GM12801 (cell line): ENCODE measurements around the gene MTCL1.

ENCODE experiments used
- TF ChIP-seq, protein P1 (sequence below): IDR thresholded peaks from one replicate; pipeline ENCODE4 v1.5.1; 2011; ENCODE audit warnings: control low read depth; ENCODE audit not compliant: insufficient read length; ENCODE audit errors: extremely low read depth

MTCL1 gene

DNA sequence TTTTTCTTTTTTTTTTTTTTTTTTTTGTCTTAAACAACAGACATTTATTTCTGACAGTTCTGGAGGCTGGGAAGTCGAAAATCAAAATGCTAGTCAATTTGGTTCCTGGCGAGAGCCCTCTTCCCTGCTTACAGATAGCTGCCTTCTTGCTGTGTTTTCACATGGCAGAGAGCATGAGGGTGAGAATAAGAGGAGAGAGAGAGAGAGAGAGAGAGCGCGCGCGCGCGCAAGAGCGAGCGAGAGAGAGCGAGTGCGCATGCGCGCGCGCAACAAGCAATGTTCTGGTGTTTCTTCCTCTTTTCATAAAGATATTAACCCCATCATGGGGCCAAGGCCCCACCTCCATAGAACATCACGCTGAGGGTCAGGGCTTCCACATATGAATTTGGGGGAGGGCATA, 20.9 kb downstream of the MTCL1 start:
- TF ChIP-seq, protein P1, sequence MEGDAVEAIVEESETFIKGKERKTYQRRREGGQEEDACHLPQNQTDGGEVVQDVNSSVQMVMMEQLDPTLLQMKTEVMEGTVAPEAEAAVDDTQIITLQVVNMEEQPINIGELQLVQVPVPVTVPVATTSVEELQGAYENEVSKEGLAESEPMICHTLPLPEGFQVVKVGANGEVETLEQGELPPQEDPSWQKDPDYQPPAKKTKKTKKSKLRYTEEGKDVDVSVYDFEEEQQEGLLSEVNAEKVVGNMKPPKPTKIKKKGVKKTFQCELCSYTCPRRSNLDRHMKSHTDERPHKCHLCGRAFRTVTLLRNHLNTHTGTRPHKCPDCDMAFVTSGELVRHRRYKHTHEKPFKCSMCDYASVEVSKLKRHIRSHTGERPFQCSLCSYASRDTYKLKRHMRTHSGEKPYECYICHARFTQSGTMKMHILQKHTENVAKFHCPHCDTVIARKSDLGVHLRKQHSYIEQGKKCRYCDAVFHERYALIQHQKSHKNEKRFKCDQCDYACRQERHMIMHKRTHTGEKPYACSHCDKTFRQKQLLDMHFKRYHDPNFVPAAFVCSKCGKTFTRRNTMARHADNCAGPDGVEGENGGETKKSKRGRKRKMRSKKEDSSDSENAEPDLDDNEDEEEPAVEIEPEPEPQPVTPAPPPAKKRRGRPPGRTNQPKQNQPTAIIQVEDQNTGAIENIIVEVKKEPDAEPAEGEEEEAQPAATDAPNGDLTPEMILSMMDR, result no peak

DNA sequence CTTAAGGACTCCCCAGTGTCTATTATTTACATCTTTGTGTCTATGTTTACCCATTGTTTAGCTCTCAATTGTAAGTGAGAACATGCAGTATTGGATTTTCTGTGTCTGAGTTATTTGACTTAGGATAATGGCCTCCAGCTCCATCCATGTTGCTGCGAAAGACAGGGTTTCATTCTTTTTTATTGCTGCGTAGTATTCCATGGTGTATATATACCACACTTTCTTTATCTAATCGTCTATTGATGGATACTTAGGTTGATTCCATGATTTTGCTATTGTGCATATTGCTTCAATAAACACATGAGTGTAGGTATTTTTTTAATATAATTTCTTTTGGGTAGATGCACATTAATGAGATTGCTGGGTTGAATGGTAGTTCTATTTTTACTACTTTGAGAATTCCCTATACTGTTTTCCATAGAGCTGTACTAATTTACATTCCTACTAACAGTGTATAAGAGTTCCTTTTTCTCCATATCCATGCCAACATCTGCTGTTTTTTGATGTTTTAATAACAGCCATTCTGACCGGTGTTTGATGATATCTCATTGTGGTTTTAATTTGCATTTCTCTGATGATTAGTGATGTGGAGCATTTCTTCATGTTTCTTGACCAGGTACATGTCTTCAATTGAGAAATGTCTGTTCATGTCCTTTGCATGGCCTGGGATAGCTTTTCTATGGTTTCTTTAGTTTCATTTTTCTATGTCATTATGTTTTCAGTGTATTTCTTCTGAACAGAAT, 21.8 kb downstream of the MTCL1 start:
- TF ChIP-seq, protein P1, result no peak

DNA sequence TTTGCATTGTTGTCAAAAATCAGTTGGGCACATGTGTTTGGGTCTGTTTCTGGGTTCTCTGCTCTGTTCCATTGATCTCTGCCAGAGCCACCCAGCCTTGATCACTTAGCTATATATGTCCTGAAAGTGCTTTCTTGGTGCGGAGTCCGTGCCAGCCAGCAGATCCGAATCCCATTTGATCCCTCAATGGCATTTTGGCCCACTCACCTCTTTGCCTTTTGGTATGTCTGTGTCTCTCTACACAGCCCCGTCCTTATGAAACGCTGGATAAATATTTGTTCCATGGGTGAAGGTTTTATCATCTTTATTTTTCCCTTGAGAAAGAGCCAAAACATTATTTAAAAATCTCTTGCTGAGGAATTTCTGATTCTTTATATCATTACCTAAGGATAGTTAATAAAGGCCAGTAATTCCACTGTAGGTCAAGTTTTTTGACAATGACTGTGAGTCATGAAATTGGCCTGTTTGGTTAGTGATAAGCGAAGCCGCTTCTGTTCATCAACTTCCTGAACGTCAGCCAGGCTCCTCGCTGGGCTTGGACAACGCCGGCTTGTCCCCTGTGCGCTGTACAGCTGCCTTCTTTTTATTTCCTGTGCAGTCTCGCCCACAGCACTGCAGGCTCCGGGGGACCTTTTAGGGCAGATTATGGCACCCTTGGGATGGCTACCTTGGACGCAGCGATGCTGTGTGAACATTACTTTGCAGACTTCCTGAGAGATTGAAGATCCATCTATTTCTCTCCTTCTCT, 24.9 kb downstream of the MTCL1 start:
- TF ChIP-seq, protein P1, result no peak

DNA sequence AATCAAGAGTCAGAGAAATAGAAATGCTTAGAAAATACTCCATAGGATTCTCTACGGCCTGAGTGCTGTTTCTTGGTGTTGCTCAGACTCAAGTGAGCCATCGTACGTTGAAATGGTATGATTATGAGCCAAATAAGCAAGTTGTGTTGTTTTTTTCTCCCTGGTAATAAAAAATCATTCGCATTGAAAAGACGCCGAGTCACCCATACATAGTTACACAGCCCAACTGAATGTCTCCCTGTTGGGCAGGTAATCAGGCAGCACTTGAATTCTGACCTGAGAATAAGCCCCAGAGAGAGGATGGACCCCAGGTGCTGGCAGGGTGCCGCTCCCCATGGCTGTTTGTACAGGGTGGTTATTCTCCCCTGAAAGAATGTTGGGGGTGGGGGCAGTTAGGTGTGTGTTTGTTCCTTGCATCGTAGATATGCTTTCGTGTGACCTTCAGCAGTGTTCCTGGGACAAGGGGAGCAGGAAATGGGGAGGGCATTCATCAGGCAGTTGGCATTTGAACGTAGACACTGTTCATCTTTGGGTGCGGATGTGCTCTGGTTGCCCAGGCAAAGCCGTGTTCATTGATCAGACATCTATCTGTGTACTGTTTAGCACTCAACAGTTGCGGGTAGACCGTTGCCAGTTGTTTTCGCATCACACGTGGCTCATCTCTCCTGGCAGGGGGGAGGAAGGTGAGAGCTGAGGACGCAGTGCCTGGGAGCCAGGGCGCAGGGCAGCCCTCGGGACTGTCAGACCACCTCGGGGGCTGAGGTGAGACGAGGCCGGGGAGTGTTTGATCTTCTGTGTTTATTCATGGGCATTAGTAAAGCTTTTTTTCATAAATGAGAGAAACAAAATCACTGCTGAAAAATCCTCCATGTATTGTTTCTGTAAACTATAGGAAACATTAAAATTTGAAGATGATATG, 27.3 kb downstream of the MTCL1 start:
- TF ChIP-seq, protein P1, result no peak

DNA sequence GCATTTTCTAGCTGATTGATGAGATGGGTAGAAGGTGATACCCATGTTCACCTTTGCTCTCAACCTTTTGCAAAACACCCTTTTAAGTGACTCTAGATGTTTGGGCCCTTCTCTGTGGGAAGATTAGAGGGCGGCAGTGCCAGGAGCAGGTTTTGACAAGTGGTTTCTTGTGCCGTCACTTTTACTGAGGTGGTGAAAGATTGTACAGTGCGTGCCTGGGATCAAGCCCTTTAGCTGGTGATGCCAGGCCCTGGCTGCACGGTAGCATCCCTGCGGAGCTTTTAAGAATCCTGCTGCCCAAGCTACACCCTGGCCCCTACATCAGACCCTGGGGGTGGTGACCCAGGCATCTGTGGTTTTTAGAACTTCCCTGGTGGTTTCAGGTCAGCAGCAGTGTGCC, 29.1 kb downstream of the MTCL1 start:
- TF ChIP-seq, protein P1, result no peak

DNA sequence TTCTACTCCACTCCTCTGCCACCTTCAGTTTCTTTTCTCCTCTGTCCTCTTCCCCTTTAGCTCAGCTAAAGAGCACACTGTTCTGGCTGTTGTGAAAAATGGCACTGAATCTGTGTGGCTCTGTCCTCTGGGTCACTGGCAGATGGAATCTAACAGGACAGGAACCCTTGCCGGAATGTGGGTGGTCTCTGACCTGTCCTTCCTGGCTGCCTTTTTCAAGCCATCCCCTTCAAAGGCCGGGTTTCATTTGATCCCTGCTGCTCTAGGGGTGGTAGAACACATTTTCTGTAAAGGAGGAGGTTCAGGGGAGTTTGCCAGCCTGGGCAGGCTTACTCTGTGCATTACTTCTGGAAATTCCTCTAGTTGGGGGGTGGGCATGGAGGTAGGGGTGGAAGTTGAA, 29.9 kb downstream of the MTCL1 start:
- TF ChIP-seq, protein P1, result no peak

DNA sequence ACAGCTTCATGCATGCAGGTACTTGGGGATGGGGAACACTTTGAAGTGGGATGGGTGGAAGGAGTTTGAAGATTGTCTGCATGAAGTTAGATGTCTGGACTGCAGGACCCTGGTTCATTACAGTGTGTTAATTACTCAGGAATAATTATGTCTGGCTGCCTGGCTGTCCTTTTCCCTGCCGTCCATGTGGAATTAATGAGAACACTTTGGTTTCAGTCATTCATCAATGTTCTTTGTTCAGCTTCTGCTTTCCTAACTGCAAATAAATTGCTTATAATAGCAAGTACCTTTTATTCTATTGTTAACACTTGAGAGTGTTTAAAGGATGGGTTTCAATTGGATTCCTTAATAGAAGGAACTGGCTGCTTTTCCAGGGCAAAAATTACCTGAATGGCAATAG, 35.8 kb downstream of the MTCL1 start:
- TF ChIP-seq, protein P1, result no peak
